Measurements from ENCODE around the gene CIBAR2.

The CIBAR2 gene

DNA sequence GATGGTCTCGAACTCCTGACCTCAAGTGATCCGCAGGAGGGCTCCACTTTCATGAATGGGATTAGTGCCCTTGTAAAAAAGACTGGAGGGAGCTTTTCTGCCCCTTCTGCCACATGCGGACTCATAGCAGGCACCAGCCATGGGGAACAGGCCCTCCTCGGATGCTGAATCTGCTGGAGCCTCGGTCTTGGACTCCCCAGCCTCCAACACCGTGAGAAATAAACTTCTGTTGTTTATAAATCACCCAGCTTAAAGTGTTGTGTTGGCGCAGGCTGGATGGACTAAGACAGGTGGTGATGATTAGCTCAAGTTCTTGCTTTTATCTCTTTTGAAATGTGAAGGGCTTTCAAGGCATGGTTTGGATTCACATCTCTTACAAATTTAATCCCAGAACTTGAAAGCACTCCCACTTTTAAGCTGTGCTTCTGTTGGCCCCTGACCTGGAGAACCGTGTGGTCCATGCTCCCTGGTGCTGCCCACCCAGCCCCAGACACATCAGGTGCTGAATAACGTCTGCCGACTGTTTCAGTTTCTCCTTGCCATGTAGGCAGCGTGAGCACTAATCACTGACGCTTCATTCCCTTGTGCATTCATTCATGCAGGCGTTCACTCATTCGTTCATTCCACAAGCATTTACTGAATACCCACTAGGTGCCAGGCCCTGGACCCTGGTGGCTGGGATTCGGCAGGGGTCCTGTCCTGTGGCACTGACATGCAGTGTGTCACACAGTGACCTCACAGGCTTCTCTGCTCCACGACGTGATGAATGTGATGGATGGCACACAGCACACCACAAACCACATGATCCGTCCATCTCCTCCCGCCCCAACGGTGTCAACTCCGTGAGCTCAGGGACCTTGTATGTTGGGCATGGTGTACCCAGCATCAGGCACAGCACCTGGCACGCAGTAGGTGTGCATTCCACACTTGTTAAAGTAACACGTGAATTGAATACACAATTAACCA lies 8.9 kb downstream of the CIBAR2 start:
- TF ChIP-seq, protein P1, sequence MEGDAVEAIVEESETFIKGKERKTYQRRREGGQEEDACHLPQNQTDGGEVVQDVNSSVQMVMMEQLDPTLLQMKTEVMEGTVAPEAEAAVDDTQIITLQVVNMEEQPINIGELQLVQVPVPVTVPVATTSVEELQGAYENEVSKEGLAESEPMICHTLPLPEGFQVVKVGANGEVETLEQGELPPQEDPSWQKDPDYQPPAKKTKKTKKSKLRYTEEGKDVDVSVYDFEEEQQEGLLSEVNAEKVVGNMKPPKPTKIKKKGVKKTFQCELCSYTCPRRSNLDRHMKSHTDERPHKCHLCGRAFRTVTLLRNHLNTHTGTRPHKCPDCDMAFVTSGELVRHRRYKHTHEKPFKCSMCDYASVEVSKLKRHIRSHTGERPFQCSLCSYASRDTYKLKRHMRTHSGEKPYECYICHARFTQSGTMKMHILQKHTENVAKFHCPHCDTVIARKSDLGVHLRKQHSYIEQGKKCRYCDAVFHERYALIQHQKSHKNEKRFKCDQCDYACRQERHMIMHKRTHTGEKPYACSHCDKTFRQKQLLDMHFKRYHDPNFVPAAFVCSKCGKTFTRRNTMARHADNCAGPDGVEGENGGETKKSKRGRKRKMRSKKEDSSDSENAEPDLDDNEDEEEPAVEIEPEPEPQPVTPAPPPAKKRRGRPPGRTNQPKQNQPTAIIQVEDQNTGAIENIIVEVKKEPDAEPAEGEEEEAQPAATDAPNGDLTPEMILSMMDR (IDR thresholded peaks at IDR 0.05; ENCODE audit: low read depth, low read length), result no peak
- H3K4me3 ChIP-seq (ENCODE audit: low read depth, low read length), result no peak overlapping the region
- in situ Hi-C loops (cut with HindIII; ENCODE audit: low sequenced_read_pairs), result no loop called here
- no peak for DNase-seq (ENCODE audit: low read depth, low spot score)

DNA sequence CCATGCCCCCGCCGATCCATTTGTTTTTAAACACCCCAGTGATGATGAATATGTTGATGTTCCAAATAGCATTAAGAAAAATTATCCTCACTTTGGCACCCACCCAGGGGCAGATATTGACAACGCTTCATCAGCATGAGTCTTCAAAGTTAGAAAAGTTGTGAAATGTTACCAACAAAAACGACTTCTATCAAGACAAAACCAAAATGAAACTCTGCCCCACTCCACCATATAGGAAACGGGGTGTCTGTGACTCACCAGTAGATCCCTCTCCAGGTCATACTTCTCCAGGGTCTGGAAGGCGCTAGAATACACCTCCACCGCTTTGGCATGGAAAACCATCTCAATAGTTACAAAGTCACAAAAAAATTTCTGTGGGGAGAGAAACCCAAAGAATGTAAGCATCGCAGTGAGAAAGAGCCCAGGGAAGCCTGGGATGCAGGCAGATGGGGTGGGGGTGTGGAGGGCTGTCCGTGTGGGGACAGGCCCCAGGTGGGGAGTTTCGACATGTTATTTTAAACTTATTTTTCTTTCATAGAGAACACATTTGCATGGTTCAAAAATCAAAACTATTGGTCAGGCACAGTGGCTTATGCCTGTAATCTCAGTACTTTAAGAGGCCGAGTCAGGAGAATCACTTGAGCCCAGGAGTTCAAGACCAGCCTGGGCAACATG lies 10.2 kb downstream of the CIBAR2 start:
- H3K4me3 ChIP-seq (ENCODE audit: low read depth, low read length), result no peak overlapping the region
- TF ChIP-seq, protein P1 (IDR thresholded peaks at IDR 0.05; ENCODE audit: low read depth, low read length), result no peak
- DNase-seq (ENCODE audit: low read depth, low spot score), result no peak
- in situ Hi-C loops (cut with HindIII; ENCODE audit: low sequenced_read_pairs), result no loop called here

DNA sequence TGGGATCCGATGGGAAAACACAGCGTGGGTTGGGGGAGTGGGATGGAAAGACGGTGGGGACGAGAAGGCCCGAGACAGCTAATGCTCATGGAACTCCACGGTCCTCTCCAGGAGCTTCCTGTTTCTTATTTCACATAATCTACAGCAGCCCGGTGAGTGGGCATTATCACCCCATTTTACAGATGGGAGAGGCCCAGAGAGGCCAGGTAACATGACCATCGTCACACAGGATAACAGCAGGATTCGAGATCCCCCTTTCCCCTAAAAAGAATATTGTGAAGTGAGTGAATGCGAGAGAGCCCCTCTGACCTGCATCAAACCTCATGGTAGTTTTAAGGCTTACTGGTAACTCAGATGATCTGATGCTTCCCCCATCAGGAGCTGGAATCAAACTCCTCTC lies 12.0 kb downstream of the CIBAR2 start:
- H3K4me3 ChIP-seq (ENCODE audit: low read depth, low read length), result no peak overlapping the region
- in situ Hi-C loops (cut with HindIII; ENCODE audit: low sequenced_read_pairs), result no loop called here
- TF ChIP-seq, protein P1 (IDR thresholded peaks at IDR 0.05; ENCODE audit: low read depth, low read length), result no peak
- DNase-seq (ENCODE audit: low read depth, low spot score), result no peak

DNA sequence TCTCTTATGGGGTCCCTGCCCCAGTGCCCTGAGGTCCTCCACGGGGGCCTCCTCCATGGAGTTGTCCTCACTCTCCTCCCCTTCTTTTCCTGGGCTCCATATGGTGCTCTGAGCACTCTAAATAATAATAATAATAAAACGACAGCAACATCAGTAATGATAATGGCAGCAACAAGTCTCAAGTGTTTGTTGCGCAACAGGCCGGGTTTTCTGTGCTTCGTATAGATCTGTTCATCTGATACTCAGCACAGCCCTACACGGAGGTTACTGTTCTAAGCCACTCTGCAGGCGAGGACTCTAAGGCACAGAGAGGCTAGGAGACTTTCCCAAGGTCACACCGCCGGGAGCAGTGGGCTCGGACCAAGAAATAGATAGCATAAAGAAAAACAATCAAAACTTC lies 13.7 kb downstream of the CIBAR2 start:
- DNase-seq (ENCODE audit: low read depth, low spot score), result no peak
- in situ Hi-C loops (cut with HindIII; ENCODE audit: low sequenced_read_pairs), result no loop called here

DNA sequence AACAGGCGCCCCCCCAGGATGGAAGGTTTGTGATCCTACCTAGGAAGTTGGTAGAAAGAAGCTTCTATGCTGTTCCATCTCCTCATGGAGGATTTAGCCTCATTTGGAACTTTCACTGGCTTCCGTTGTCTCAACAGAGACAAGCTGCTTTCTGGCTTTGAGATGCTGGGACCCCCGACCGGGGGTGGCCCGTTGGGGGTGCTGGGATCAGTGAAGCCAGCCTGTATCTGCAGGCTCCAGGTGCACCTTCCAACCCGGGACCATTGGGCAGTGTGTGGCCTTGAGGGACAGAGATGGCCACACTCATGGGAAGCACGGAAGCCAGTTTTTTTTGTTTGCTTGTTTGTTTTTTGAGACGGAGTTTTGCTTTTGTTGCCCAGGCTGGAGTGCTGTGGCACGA lies 15.4 kb downstream of the CIBAR2 start:
- TF ChIP-seq, protein P1 (IDR thresholded peaks at IDR 0.05; ENCODE audit: low read depth, low read length), result no peak
- no peak for DNase-seq (ENCODE audit: low read depth, low spot score)
- no peak overlapping the region for H3K4me3 ChIP-seq (ENCODE audit: low read depth, low read length)
- in situ Hi-C loops (cut with HindIII; ENCODE audit: low sequenced_read_pairs), result no loop called here

More for the DNA sequence above, 13.7 kb downstream of the CIBAR2 start:
- TF ChIP-seq, protein P1 (IDR thresholded peaks at IDR 0.05; ENCODE audit: low read depth, low read length), result no peak
- no peak overlapping the region for H3K4me3 ChIP-seq (ENCODE audit: low read depth, low read length)

DNA sequence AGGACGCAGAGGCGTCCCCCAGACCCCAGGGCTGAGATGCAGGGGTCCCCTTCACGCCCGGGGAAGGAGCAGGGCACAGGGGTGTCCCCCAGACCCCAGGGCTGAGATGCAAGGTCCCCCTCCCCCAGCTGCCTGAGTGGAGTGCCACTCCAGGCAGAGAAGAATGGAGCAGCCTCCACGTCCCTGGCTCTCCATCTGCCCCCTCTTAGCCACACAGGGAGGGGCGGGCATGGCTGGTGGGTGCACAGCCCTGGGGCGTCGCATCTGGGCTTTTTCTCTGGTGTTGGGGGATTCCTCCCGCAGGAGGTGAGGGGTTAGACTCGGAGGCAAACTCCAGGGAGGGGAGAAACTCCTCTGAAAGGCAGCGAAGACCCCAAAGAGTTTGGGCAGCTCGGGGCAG lies 17.5 kb downstream of the CIBAR2 start:
- TF ChIP-seq, protein P1 (IDR thresholded peaks at IDR 0.05; ENCODE audit: low read depth, low read length), result no peak

More for the DNA sequence above, 17.5 kb downstream of the CIBAR2 start:
- DNase-seq (ENCODE audit: low read depth, low spot score), result no peak
- in situ Hi-C loops (cut with HindIII; ENCODE audit: low sequenced_read_pairs), result no loop called here
- no peak overlapping the region for H3K4me3 ChIP-seq (ENCODE audit: low read depth, low read length)
